Right lobe of liver (tissue), 6 donors: Measurements from ENCODE around the gene BTN3A1. TPM values are rescaled to one million over a fixed set of nuclear protein-coding genes. Genes with fewer than 3 reads are reported as not detected.

Experiments used
- ATAC-seq, 4 donors: fragments of 200-7000 bp; cut with Tn5 transposase; one replicate each; pipeline ENCODE4 v1.9.1; 2020; ENCODE audit warnings: mild to moderate bottlenecking in 4 of 4, moderate library complexity in 4 of 4
- DNase-seq, 3 donors: peaks; one replicate each; pipeline ENCODE4 v3.0.0-alpha.2; 2020
- H3K27ac ChIP-seq, 3 donors: fragments of 200-600 bp; one replicate each; pipeline ENCODE4 v1.8.0; 2022
- H3K27me3 ChIP-seq, 2 donors: fragments of 200-600 bp; one replicate each; pipeline ENCODE4 v1.8.0; 2022
- H3K36me3 ChIP-seq, 4 donors: fragments of 200-600 bp; sonication (generic) in 1 of 4; one replicate each; pipeline versions ENCODE4 v1.5.1 to v1.8.0; 2017 to 2022; ENCODE audit warnings: control low read depth in 1 of 4
- H3K4me1 ChIP-seq, 4 donors: fragments of 200-600 bp; sonication (generic) in 1 of 4; one replicate each; pipeline versions ENCODE4 v1.5.1 to v1.8.0; 2017 to 2022; ENCODE audit warnings: control low read depth in 1 of 4
- H3K4me3 ChIP-seq, 3 donors: fragments of 200-600 bp; one replicate each; pipeline ENCODE4 v1.8.0; 2022
- H3K9me3 ChIP-seq, 4 donors: fragments of 200-600 bp; sonication (generic) in 1 of 4; one replicate each; pipeline versions ENCODE4 v1.5.1 to v1.8.0; 2017 to 2022; ENCODE audit warnings: control low read depth in 1 of 4
- CTCF ChIP-seq, 4 donors: fragments of 200-600 bp in 3 of 4; fragments of 450-650 bp in 1 of 4; IDR thresholded peaks; one replicate each; pipeline versions ENCODE4 v1.5.1 to v1.8.0; 2016 to 2022; ENCODE audit warnings: antibody characterized with exemption in 4 of 4, mild to moderate bottlenecking in 2 of 4
- POLR2A ChIP-seq: fragments of 450-650 bp; IDR thresholded peaks from one replicate; pipeline ENCODE4 v1.6.1; 2017; ENCODE audit warnings: antibody characterized with exemption, mild to moderate bottlenecking
- WGBS: methylation state at CpG from one replicate; pipeline ENCODE4 v1.1.6; 2018; ENCODE audit warnings: low coverage, low lambda C conversion rate; ENCODE audit not compliant: insufficient coverage; ENCODE audit errors: missing lambda C conversion rate; 5-methylcytosine and 5-hydroxymethylcytosine counted together
- intact Hi-C, 2 donors: fragments of 100-400 bp; cut with DNase I; formaldehyde crosslinking; loops; one replicate each; pipeline versions ENCODE4 v1.11.2 to v1.14.1; 2022
- total RNA-seq, 6 experiments: library from RNA; depleted of rRNA in 2 of 6; stranded (reverse); fragments of >200 nt in 2 of 6; fragmentation: NEBNext Ultra II Directional in 3 of 6; extraction: Animal tissue kit (Norgen Biotek cat#: 25700) in 3 of 6; gene quantifications; one replicate each; pipeline versions ENCODE4 v1.1.0 to v1.2.4, GENCODE V29; 2016 to 2023
- donor health status: DM: no; HTN: yes; CAD: no.
- donor health status: DM: no; HTN: no; CAD: no.
- donor health status: DM: no; HTN: no; CAD: no.
- donor health status: DM: no; HTN: yes; CAD: no.
- donor health status: DM: no; HTN: yes; CAD: no.

Gene BTN3A1
- total RNA-seq, 6 experiments from 2014 or later, result 9.0 to 15.9 (median 10.6) TPM

- ATAC-seq (peak in 2 of 4 donors; percentile 32 to 46), DNase-seq (no peak)
- TF ChIP-seq POLR2A, result no peak
- TF ChIP-seq CTCF (IDR thresholded peaks at IDR 0.05), result no peak
- Histone ChIP-seq H3K36me3 (no peaks in the 10 kb centered on the region), H3K27me3 (no peaks in the 10 kb centered on the region), H3K4me1 (no peaks in the 10 kb centered on the region), H3K27ac (no peak overlapping the region), H3K4me3 (no peak overlapping the region), H3K9me3 (no peaks in the 10 kb centered on the region)
- intact Hi-C loops, result no loop called here
- 79% methylated on average over 4 of the region's 4 CpGs for WGBS
Measured at GRCh38 chr6:26392932-26393636, 9.0 kb upstream of the BTN3A1 start.

GRCh38 chr6:26394289-26394688, 7.8 kb upstream of the BTN3A1 start:
- TF ChIP-seq POLR2A, result no peak
- no peak for TF ChIP-seq CTCF (IDR thresholded peaks at IDR 0.05)
- Histone ChIP-seq H3K4me3 (no peak overlapping the region), H3K4me1 (no peaks in the 10 kb centered on the region), H3K27ac (no peak overlapping the region), H3K9me3 (no peaks in the 10 kb centered on the region), H3K36me3 (no peaks in the 10 kb centered on the region), H3K27me3 (no peaks in the 10 kb centered on the region)
- DNase-seq (no peak), ATAC-seq (peak in 2 of 4 donors; percentile 22 to 67)
- intact Hi-C loops, result no loop called here
- 71% methylated on average over 1 of the region's 1 CpG for WGBS

GRCh38 chr6:26398555-26398954, 3.5 kb upstream of the BTN3A1 start:
- Histone ChIP-seq H3K36me3 (no peaks in the 10 kb centered on the region), H3K4me3 (no peak overlapping the region), H3K4me1 (peaks cover 0 to 11% (median 3%) of the 10 kb centered on the region in 4 donors), H3K27me3 (no peaks in the 10 kb centered on the region), H3K27ac (no peak overlapping the region), H3K9me3 (no peaks in the 10 kb centered on the region)
- ATAC-seq, result no peak
- intact Hi-C loops, result no loop called here
- WGBS, result 87% methylated on average over 1 of the region's 1 CpG
- TF ChIP-seq POLR2A (no peak), CTCF (IDR thresholded peaks at IDR 0.05) (no peak)
- no peak for DNase-seq

GRCh38 chr6:26400626-26401025, 1.4 kb upstream of the BTN3A1 start:
- Histone ChIP-seq H3K27me3 (no peaks in the 10 kb centered on the region), H3K27ac (no peak overlapping the region), H3K36me3 (no peaks in the 10 kb centered on the region), H3K4me1 (peaks cover 0 to 11% (median 3%) of the 10 kb centered on the region in 4 donors), H3K4me3 (no peak overlapping the region), H3K9me3 (no peaks in the 10 kb centered on the region)
- DNase-seq (no peak), ATAC-seq (no peak)
- intact Hi-C loops, result no loop called here
- TF ChIP-seq POLR2A, result no peak
- TF ChIP-seq CTCF (IDR thresholded peaks at IDR 0.05), result no peak
- WGBS, result 74% methylated on average over 2 of the region's 2 CpGs
